Lung (tissue), 12 donors: ENCODE measurements around the gene TRIM65. TPM values are rescaled to one million over a fixed set of nuclear protein-coding genes. Genes with fewer than 3 reads are reported as not detected.
"Not testable (repeated sequence)": the region's sequence is repeated elsewhere in the genome, so short reads cannot be mapped to it uniquely, and the experiment has no call there.

ENCODE experiments used
- ATAC-seq: fragments of 200-7000 bp; cut with Tn5 transposase; one replicate; pipeline ENCODE4 v1.9.1; 2020; ENCODE audit warnings: moderate number of reproducible peaks; ENCODE audit not compliant: insufficient read depth, low FRiP score
- DNase-seq, 3 donors: peaks; one replicate each; pipeline ENCODE4 v3.0.0-alpha.2; 2013 to 2017
- H3K27ac ChIP-seq, 2 donors: one replicate each; pipeline ENCODE4 v1.5.1; 2013; ENCODE audit warnings: mild to moderate bottlenecking in 2 of 2, moderate library complexity in 2 of 2, control low read depth in 1 of 2, inconsistent platforms in 1 of 2, low read depth in 1 of 2, low read length in 1 of 2
- H3K27me3 ChIP-seq, 3 donors: one replicate each; pipeline ENCODE4 v1.5.1; 2013; ENCODE audit warnings: low read length in 2 of 3; ENCODE audit not compliant: control insufficient read depth in 3 of 3, insufficient read depth in 3 of 3
- H3K36me3 ChIP-seq, 4 donors: one replicate each; pipeline ENCODE4 v1.5.1; 2013; ENCODE audit warnings: low read length in 4 of 4, mild to moderate bottlenecking in 1 of 4, moderate library complexity in 1 of 4; ENCODE audit not compliant: control insufficient read depth in 4 of 4, insufficient read depth in 4 of 4
- H3K4me1 ChIP-seq, 5 donors: one replicate each; pipeline ENCODE4 v1.5.1; 2013; ENCODE audit warnings: low read length in 5 of 5, mild to moderate bottlenecking in 2 of 5, moderate library complexity in 1 of 5; ENCODE audit not compliant: control insufficient read depth in 5 of 5, insufficient read depth in 5 of 5
- H3K4me3 ChIP-seq: one replicate; pipeline ENCODE4 v1.5.1; 2013; ENCODE audit warnings: mild to moderate bottlenecking, control low read depth, moderate library complexity
- H3K9ac ChIP-seq, 2 donors: one replicate each; pipeline ENCODE4 v1.5.1; 2013; ENCODE audit warnings: low read length in 2 of 2, control low read depth in 1 of 2; ENCODE audit not compliant: insufficient read depth in 1 of 2
- H3K9me3 ChIP-seq, 4 donors: one replicate each; pipeline ENCODE4 v1.5.1; 2013; ENCODE audit warnings: low read length in 3 of 4, mild to moderate bottlenecking in 1 of 4, moderate library complexity in 1 of 4; ENCODE audit not compliant: control insufficient read depth in 4 of 4, insufficient read depth in 3 of 4
- CTCF ChIP-seq: IDR thresholded peaks from 2 replicates; pipeline ENCODE4 v1.5.1; 2012; ENCODE audit warnings: mild to moderate bottlenecking; ENCODE audit errors: control extremely low read depth, extremely low read depth
- WGBS, 2 donors: extraction: QIAGEN DNeasy Blood & Tissue Kit; methylation state at CpG; one replicate each; pipeline ENCODE4 v1.1.7; 2013; 5-methylcytosine and 5-hydroxymethylcytosine counted together
- polyA plus RNA-seq, 2 donors: library from polyadenylated mRNA; stranded (reverse); fragments of 200-250 nt; gene quantifications; one replicate each; pipeline ENCODE4 v1.2.1, GENCODE V29; 2013
- total RNA-seq, 2 donors: library from RNA; depleted of rRNA in 1 of 2; stranded (reverse); fragments of >200 nt in 1 of 2; gene quantifications; one replicate each; pipeline ENCODE4 v1.2.1, GENCODE V29; 2014 to 2021
- donor health status: control.
- donor health status: control.
- donor health status: Bipolar disorder and iron deficiency.
- donor health status: healthy.
- donor health status: DM: yes; HTN: yes; CAD: no.

The TRIM65 gene
- total and polyA plus RNA-seq, 4 donors, result 12.7 to 32.9 (median 21.2) TPM

- no peaks in the 10 kb centered on the region for H3K27me3 ChIP-seq
- no peaks in the 10 kb centered on the region for H3K9me3 ChIP-seq
- no peak for TF ChIP-seq CTCF
- H3K4me3 ChIP-seq, result no peak overlapping the region
- 80 to 84% methylated on average over 7 of the region's 7 CpGs for WGBS, 2 donors
- H3K36me3 ChIP-seq, result peaks cover 0 to 26% (median 15%) of the 10 kb centered on the region in 4 donors
- DNase-seq (no peak), ATAC-seq (no peak)
- H3K4me1 ChIP-seq, result peaks cover 0 to 33% (median 16%) of the 10 kb centered on the region in 5 donors
- peak overlapping the region; percentile 20 to 90 for H3K27ac ChIP-seq
- H3K9ac ChIP-seq, result no peak overlapping the region
Measured at GRCh38 chr17:75853433-75853832, 43.3 kb downstream of the TRIM65 start.

- H3K9ac ChIP-seq, H3K9me3 ChIP-seq, DNase-seq, ATAC-seq, H3K27me3 ChIP-seq, H3K4me3 ChIP-seq: not testable (repeated sequence)
- Histone ChIP-seq H3K4me1 (peaks cover 0 to 39% (median 23%) of the 10 kb centered on the region in 5 donors), H3K27ac (peak overlapping the region in 1 of 2 donors; percentile 76), H3K36me3 (peaks cover 0 to 43% (median 28%) of the 10 kb centered on the region in 4 donors)
- 95 to 97% methylated on average over 15 of the region's 15 CpGs for WGBS, 2 donors
Measured at GRCh38 chr17:75851693-75851991, 45.1 kb downstream of the TRIM65 start.

GRCh38 chr17:75850928-75851692, 45.6 kb downstream of the TRIM65 start:
- Histone ChIP-seq H3K9me3 (no peaks in the 10 kb centered on the region), H3K27me3 (no peaks in the 10 kb centered on the region), H3K4me1 (peaks cover 0 to 36% (median 28%) of the 10 kb centered on the region in 5 donors), H3K9ac (no peak overlapping the region), H3K4me3 (no peak overlapping the region), H3K27ac (peak overlapping the region in 1 of 2 donors; percentile 76), H3K36me3 (peaks cover 0 to 48% (median 30%) of the 10 kb centered on the region in 4 donors)
- no peak for TF ChIP-seq CTCF
- ATAC-seq (no peak), DNase-seq (no peak)
- 91 to 93% methylated on average over 12 of the region's 12 CpGs for WGBS, 2 donors

- DNase-seq (no peak), ATAC-seq (no peak)
- Histone ChIP-seq H3K9me3 (no peaks in the 10 kb centered on the region), H3K27me3 (no peaks in the 10 kb centered on the region), H3K9ac (no peak overlapping the region), H3K4me3 (no peak overlapping the region), H3K36me3 (peaks cover 0 to 52% (median 30%) of the 10 kb centered on the region in 4 donors), H3K27ac (peak overlapping the region; percentile 45 to 75), H3K4me1 (peaks cover 0 to 47% (median 41%) of the 10 kb centered on the region in 5 donors)
- TF ChIP-seq CTCF, result no peak
- whole genome bisulfite sequencing, 2 donors, result 76 to 77% methylated on average over 9 of the region's 9 CpGs
Measured at GRCh38 chr17:75849724-75850123, 47.0 kb downstream of the TRIM65 start.
